ENCODE data around the gene PSG3.
"Not testable (repeated sequence)": the region's sequence is repeated elsewhere in the genome, so short reads cannot be mapped to it uniquely, and the experiment has no call there.

DNA sequence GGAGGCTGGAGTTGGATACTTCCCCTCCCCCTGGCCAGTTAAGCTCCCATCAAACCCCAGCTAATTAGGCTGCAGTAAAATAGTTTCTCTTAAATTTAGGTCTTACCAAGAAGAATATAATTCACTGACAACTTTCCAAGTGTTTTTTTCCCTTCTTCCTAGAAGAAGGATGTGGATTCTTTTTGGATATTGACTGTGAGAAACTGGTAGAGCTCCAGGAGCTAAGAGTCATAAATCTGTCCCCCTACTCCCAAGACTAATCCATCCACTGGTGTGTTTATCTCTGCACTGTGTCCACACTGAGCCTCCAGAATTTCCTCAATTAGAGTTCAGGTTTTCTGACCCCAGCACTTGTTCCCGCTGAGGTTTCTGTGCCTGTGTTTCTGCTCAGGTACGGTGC lies 47.5 kb upstream of the PSG3 start:
- TF ChIP-seq, protein P1, sequence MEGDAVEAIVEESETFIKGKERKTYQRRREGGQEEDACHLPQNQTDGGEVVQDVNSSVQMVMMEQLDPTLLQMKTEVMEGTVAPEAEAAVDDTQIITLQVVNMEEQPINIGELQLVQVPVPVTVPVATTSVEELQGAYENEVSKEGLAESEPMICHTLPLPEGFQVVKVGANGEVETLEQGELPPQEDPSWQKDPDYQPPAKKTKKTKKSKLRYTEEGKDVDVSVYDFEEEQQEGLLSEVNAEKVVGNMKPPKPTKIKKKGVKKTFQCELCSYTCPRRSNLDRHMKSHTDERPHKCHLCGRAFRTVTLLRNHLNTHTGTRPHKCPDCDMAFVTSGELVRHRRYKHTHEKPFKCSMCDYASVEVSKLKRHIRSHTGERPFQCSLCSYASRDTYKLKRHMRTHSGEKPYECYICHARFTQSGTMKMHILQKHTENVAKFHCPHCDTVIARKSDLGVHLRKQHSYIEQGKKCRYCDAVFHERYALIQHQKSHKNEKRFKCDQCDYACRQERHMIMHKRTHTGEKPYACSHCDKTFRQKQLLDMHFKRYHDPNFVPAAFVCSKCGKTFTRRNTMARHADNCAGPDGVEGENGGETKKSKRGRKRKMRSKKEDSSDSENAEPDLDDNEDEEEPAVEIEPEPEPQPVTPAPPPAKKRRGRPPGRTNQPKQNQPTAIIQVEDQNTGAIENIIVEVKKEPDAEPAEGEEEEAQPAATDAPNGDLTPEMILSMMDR (conservative IDR thresholded peaks at IDR 0.05), result not testable (repeated sequence)
- TF ChIP-seq EZH2 (IDR thresholded peaks at IDR 0.05; ENCODE audit: low read depth), result not testable (repeated sequence)
